ENCODE data around the gene USP22. TPM values are rescaled to one million over a fixed set of nuclear protein-coding genes. Genes with fewer than 3 reads are reported as not detected.

Gene USP22
- total RNA-seq, 1 donor from 2014 or later = 79.1 TPM

- Histone ChIP-seq H3K9me3 (no peaks in the 10 kb centered on the region), H3K4me3 (no peak overlapping the region), H3K4me1 (no peaks in the 10 kb centered on the region), H3K27ac (no peak overlapping the region), H3K27me3 (no peaks in the 10 kb centered on the region), H3K36me3 (no peaks in the 10 kb centered on the region)
- intact Hi-C loops (cut with DNase I) = no loop called here
- TF ChIP-seq POLR2A (IDR thresholded peaks at IDR 0.05) = no peak
- TF ChIP-seq POLR2AphosphoS5 (IDR thresholded peaks at IDR 0.05; ENCODE audit: insufficient read depth in 1 of 2, low read depth in 1 of 2) = no peak
- no peak for TF ChIP-seq CTCF (IDR thresholded peaks at IDR 0.05)
- no peak for DNase-seq (ENCODE audit: extremely low spot score in 2 of 2)
These were observed 81.2 kb downstream of the USP22 start for GRCh38 chr17:20961586-20961985.

DNA sequence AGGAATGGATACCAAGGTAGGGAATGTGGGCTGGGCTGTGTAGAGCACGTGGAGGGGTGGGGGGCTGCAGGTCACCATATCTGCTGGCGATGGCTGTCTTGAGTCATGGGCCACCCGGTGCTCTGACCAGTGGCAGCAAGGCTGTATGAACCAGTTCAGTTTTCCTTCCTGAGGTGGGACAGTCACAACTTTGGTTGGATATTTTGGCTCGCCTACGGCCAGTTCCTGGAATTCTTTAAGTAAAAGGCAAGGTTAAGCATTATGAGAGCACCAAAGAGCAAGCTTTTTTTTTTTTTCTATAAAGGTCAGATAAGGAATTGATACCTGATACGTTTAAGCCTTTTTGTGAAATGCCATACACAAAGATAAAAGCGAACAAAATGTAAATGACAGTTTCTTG lies 81.9 kb downstream of the USP22 start:
- Histone ChIP-seq H3K27ac (no peak overlapping the region), H3K9me3 (no peaks in the 10 kb centered on the region), H3K27me3 (no peaks in the 10 kb centered on the region), H3K4me1 (peaks cover 2% of the 10 kb centered on the region), H3K4me3 (no peak overlapping the region), H3K36me3 (no peaks in the 10 kb centered on the region)
- DNase-seq (ENCODE audit: extremely low spot score in 2 of 2) = no peak
- intact Hi-C loops (cut with DNase I) = no loop called here
- TF ChIP-seq CTCF (IDR thresholded peaks at IDR 0.05) (no peak), POLR2A (IDR thresholded peaks at IDR 0.05) (no peak), POLR2AphosphoS5 (IDR thresholded peaks at IDR 0.05; ENCODE audit: insufficient read depth in 1 of 2, low read depth in 1 of 2) (no peak)

DNA sequence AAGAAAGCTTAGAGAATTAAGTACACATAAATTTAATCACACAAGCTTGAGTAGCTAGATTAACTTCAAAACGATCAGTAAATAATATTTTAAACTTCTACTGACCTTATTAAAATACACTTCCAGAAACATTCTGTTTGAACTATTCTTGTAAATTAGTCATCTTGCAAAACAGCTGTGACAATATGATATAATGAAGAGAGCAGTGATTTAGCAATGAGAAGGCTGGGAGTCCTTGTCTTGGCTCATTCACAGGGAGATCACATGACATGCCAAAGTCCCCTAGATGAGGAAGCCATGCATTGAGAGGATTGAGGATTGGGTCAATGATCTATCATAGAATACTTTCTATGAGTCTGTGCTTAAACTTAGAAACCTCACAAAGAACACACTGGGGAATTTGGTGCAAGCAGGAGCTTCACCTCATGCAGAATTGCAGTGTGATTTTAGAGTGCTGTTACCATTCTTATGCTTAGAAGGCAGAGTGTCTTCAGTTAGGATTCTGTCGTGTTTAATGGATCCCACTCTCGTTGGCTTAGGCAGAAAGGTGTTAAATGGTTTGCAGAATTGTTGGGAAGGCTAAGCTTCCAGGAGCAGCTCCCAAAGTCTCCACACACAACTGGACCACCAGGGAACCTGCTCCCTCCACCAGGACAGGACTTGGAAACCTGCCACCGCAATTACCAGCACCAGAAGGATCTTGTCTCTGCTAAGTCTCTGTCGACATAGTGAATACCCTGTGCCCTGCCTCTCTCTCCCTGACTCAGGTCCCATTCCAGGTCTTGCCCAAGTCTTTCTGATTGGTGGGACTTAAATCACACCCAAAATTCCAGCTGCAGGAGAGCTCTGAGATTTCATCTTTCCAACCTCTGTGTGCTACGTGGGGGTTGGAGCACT lies 87.1 kb downstream of the USP22 start:
- intact Hi-C loops (cut with DNase I) = no loop called here
- Histone ChIP-seq H3K27me3 (no peaks in the 10 kb centered on the region), H3K27ac (peak overlapping the region; percentile 40), H3K4me3 (no peak overlapping the region), H3K36me3 (no peaks in the 10 kb centered on the region), H3K9me3 (no peaks in the 10 kb centered on the region), H3K4me1 (peaks cover 17% of the 10 kb centered on the region)
- DNase-seq (ENCODE audit: extremely low spot score in 2 of 2) = no peak
- no peak for TF ChIP-seq CTCF (IDR thresholded peaks at IDR 0.05)
- peak in 1 of 2 donors; percentile 36 for TF ChIP-seq POLR2AphosphoS5 (IDR thresholded peaks at IDR 0.05; ENCODE audit: insufficient read depth in 1 of 2, low read depth in 1 of 2)

DNA sequence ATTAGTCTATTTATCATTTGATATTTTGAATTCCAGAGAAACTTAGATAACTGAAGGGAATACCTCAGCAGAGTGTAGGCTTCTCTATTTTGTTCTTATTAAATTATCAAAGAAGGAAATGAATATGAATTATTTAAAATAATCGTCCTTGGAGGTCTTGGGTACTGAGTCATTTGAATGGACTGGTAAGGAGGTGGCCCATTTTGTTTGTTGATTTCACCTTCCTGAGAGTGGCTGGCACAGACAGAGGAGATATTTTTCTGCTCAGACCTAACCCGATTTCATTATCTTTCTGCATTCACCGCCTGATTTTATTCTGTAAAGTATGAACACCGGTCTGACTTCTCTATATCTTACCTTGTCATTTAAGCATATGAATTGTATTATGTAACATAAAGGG lies 88.0 kb downstream of the USP22 start:
- H3K4me3 ChIP-seq = no peak overlapping the region
- peak overlapping the region; percentile 40 for H3K27ac ChIP-seq
- peaks cover 17% of the 10 kb centered on the region for H3K4me1 ChIP-seq
- no peaks in the 10 kb centered on the region for H3K9me3 ChIP-seq
- DNase-seq (ENCODE audit: extremely low spot score in 2 of 2) = no peak
- no peaks in the 10 kb centered on the region for H3K27me3 ChIP-seq
- H3K36me3 ChIP-seq = no peaks in the 10 kb centered on the region
- TF ChIP-seq CTCF (IDR thresholded peaks at IDR 0.05) = no peak
- intact Hi-C loops (cut with DNase I) = no loop called here

DNA sequence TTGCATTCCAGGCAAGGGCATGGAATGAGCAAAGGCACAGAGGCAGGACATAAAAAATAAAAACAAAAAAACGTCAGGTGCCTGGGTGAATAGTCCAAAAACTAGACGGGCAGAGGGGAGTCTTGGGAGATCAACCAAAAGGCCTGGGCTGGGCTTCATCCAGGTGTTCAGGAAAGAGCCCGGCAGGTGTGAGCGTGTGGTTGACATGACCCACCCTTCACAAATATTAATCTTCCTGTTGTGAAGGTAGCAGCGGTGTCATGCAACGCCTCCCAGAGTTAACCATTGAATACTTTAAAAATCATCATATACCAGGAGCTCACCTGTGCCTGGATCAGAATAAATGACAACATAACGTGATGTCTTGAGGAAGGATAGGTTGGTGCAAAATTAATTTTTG lies 90.6 kb downstream of the USP22 start:
- intact Hi-C loops (cut with DNase I) = no loop called here
- H3K36me3 ChIP-seq = no peaks in the 10 kb centered on the region
- no peaks in the 10 kb centered on the region for H3K9me3 ChIP-seq
- no peak for DNase-seq (ENCODE audit: extremely low spot score in 2 of 2)
- H3K4me1 ChIP-seq = peaks cover 17% of the 10 kb centered on the region
- no peaks in the 10 kb centered on the region for H3K27me3 ChIP-seq
- no peak overlapping the region for H3K4me3 ChIP-seq
- H3K27ac ChIP-seq = no peak overlapping the region
- TF ChIP-seq POLR2AphosphoS5 (IDR thresholded peaks at IDR 0.05; ENCODE audit: insufficient read depth in 1 of 2, low read depth in 1 of 2) = no peak
- no peak for TF ChIP-seq POLR2A (IDR thresholded peaks at IDR 0.05)
- TF ChIP-seq CTCF (IDR thresholded peaks at IDR 0.05) = no peak
